Naive thymus-derived CD4-positive, alpha-beta T cell (primary cell): ENCODE measurements around the gene GABRG3. TPM values are rescaled to one million over a fixed set of nuclear protein-coding genes. Genes with fewer than 3 reads are reported as not detected.

Experiments
- ATAC-seq: fragments of 150-1000 bp; cut with Tn5 transposase; 2 replicates; pipeline ENCODE4 v1.10.0; 2021; ENCODE audit warnings: mild to moderate bottlenecking, moderate library complexity
- CTCF ChIA-PET: fragments of 350-600 bp; sonication (Branson Sonifier 250); formaldehyde crosslinking; loops from one replicate; lab custom pipeline; 2021; ENCODE audit warnings: antibody characterized with exemption; lab: Charles Lee
- POLR2A ChIA-PET: fragments of 350-600 bp; sonication (Branson Sonifier 250); formaldehyde crosslinking; loops from one replicate; lab custom pipeline; 2021; ENCODE audit warnings: antibody characterized with exemption, inconsistent platforms; lab: Charles Lee
- DNase-seq, 9 donors: peaks; one replicate each; pipeline versions ENCODE4 v3.0.0 to v3.0.0-alpha.2; 2020 to 2022; ENCODE audit warnings: mixed read lengths in 1 of 9
- H3K27ac ChIP-seq: one replicate; pipeline ENCODE4 v1.7.0; 2013; ENCODE audit warnings: mild to moderate bottlenecking, low read depth, low read length, moderate library complexity
- H3K27me3 ChIP-seq, 2 donors: one replicate each; pipeline ENCODE4 v1.7.0; 2013; ENCODE audit warnings: low read length in 2 of 2, mild to moderate bottlenecking in 2 of 2, moderate library complexity in 2 of 2; ENCODE audit not compliant: control insufficient read depth in 2 of 2, insufficient read depth in 2 of 2
- H3K36me3 ChIP-seq, 3 experiments: 1 replicate in 2 of 3; 2 replicates in 1 of 3; pipeline ENCODE4 v1.7.0; 2013; ENCODE audit warnings: low read length in 3 of 3, mild to moderate bottlenecking in 3 of 3, moderate library complexity in 1 of 3; ENCODE audit not compliant: insufficient read depth in 3 of 3, control insufficient read depth in 2 of 3
- H3K4me1 ChIP-seq, 2 donors: one replicate each; pipeline ENCODE4 v1.7.0; 2013; ENCODE audit warnings: low read length in 2 of 2, mild to moderate bottlenecking in 2 of 2, moderate library complexity in 1 of 2; ENCODE audit not compliant: control insufficient read depth in 2 of 2, insufficient read depth in 2 of 2
- H3K4me3 ChIP-seq: 2 replicates; pipeline ENCODE4 v1.7.0; 2013; ENCODE audit warnings: mild to moderate bottlenecking, low read length
- H3K9me3 ChIP-seq, 3 experiments: 1 replicate in 2 of 3; 2 replicates in 1 of 3; pipeline ENCODE4 v1.7.0; 2013; ENCODE audit warnings: low read length in 3 of 3; ENCODE audit not compliant: control insufficient read depth in 2 of 3
- H3K27ac Mint-ChIP-seq, 9 donors: one replicate each; pipeline ENCODE4 v1.8.0; 2020 to 2022; ENCODE audit warnings: mixed read lengths in 9 of 9, mild to moderate bottlenecking in 8 of 9, moderate library complexity in 5 of 9, inconsistent platforms in 2 of 9
- H3K27me3 Mint-ChIP-seq, 5 donors: one replicate each; pipeline ENCODE4 v1.8.0; 2021 to 2022; ENCODE audit warnings: mixed read lengths in 5 of 5, mild to moderate bottlenecking in 1 of 5
- H3K36me3 Mint-ChIP-seq, 5 donors: one replicate each; pipeline ENCODE4 v1.8.0; 2020 to 2022; ENCODE audit warnings: mixed read lengths in 5 of 5, mild to moderate bottlenecking in 3 of 5, inconsistent platforms in 1 of 5
- H3K4me1 Mint-ChIP-seq, 7 donors: one replicate each; pipeline ENCODE4 v1.8.0; 2020 to 2022; ENCODE audit warnings: mixed read lengths in 7 of 7, mild to moderate bottlenecking in 3 of 7, inconsistent platforms in 1 of 7
- H3K4me3 Mint-ChIP-seq, 10 donors: one replicate each; pipeline ENCODE4 v1.8.0; 2020 to 2022; ENCODE audit warnings: mild to moderate bottlenecking in 10 of 10, mixed read lengths in 10 of 10, moderate library complexity in 6 of 10, inconsistent platforms in 2 of 10
- H3K9me3 Mint-ChIP-seq, 11 donors: one replicate each; pipeline ENCODE4 v1.8.0; 2020 to 2022; ENCODE audit warnings: mixed read lengths in 11 of 11, mild to moderate bottlenecking in 4 of 11, inconsistent platforms in 1 of 11, moderate library complexity in 1 of 11
- intact Hi-C, 2 donors: fragments of 100-400 bp; cut with micrococcal nuclease; formaldehyde crosslinking; loops; one replicate each; pipeline ENCODE4 v1.15.1; 2023
- polyA plus RNA-seq, 2 donors: library from polyadenylated mRNA; unstranded; fragments of 300-500 nt; fragmentation: Illumina TruSeq; gene quantifications; one replicate each; pipeline ENCODE4 v1.2.3, GENCODE V29; 2021
- total RNA-seq, 6 experiments: library from RNA in 5 of 6; stranded (reverse) in 5 of 6; gene quantifications; 1 replicate in 5 of 6; 2 replicates in 1 of 6; pipeline ENCODE4 v1.2.3 and lab custom pipeline; 2021 to 2026

The GABRG3 gene
- total and polyA plus RNA-seq, 7 experiments from 2014 or later = not detected

DNA sequence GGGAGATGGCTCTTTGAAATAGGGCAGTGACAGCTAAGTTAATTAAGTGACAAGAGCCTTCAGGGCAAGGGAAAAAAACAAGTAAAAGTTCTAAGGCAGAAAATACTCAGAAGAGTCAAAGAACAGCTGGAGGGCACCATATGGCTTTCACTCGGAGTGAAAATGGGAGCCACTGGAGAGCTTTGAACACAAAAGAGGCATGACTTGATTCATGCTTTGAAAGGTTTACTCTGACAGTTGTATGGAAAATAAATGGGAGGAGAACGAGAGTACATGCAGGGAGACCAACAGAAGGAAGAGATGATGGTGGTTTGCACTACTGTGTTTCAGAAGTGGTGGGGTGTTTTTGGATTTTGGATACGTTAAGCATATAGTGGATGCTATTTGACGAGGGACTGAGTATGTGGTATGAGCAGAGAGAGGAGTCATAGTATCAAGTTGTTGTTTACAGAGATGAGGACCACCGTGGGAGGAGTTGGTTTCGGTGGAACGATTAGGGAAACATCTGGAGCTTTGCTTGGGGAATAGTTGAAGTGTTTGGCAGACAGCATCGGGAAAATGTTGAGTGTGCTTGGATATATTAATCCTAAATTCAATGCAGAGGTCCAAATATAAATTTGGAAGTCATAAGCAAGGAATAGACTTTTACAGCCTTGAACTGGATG is 411.5 kb downstream of the GABRG3 start:
- no peak overlapping the region for H3K27ac ChIP-seq
- DNase-seq (no peak), ATAC-seq (no peak)
- no peak overlapping the region for H3K27ac Mint-ChIP-seq
- intact Hi-C loops = no loop called here
- no peaks in the 10 kb centered on the region for H3K27me3 ChIP-seq
- H3K4me1 Mint-ChIP-seq = no peaks in the 10 kb centered on the region
- no peaks in the 10 kb centered on the region for H3K27me3 Mint-ChIP-seq
- peaks cover 5 to 36% (median 12%) of the 10 kb centered on the region in 11 donors for H3K9me3 Mint-ChIP-seq
- ChIA-PET CTCF (no interaction called here), POLR2A (no interaction called here)
- H3K4me3 ChIP-seq = no peak overlapping the region
- no peaks in the 10 kb centered on the region for H3K9me3 ChIP-seq
- H3K4me3 Mint-ChIP-seq = no peak overlapping the region
- H3K4me1 ChIP-seq = no peaks in the 10 kb centered on the region
- H3K36me3 ChIP-seq = no peaks in the 10 kb centered on the region
- no peaks in the 10 kb centered on the region for H3K36me3 Mint-ChIP-seq

DNA sequence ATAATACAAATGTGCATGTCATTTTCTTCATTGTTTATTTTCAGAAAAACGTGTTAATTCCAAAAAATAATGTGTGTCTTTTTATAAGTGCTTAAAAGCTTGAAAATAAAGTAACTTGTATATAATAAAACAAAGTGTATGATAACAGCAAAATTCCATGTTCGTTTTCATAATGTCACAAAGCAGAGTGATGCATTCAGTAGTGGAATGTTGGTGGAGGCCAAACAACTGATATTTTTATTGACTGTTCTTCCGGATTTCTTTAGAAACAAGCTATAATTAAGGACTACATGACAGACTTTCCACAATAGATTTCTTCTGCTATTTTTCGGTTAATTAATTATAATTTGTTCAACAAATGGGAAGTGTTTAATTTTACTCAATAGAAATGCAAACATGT is 412.7 kb downstream of the GABRG3 start:
- Mint-ChIP-seq H3K9me3 (peaks cover 4 to 36% (median 15%) of the 10 kb centered on the region in 11 donors), H3K36me3 (no peaks in the 10 kb centered on the region), H3K4me3 (no peak overlapping the region), H3K27me3 (no peaks in the 10 kb centered on the region), H3K27ac (no peak overlapping the region), H3K4me1 (no peaks in the 10 kb centered on the region)
- Histone ChIP-seq H3K27ac (no peak overlapping the region), H3K4me3 (no peak overlapping the region), H3K4me1 (no peaks in the 10 kb centered on the region), H3K36me3 (no peaks in the 10 kb centered on the region), H3K27me3 (no peaks in the 10 kb centered on the region), H3K9me3 (no peaks in the 10 kb centered on the region)
- ATAC-seq = no peak
- DNase-seq = no peak
- intact Hi-C loops = no loop called here
- CTCF ChIA-PET = no interaction called here
- POLR2A ChIA-PET = no interaction called here

DNA sequence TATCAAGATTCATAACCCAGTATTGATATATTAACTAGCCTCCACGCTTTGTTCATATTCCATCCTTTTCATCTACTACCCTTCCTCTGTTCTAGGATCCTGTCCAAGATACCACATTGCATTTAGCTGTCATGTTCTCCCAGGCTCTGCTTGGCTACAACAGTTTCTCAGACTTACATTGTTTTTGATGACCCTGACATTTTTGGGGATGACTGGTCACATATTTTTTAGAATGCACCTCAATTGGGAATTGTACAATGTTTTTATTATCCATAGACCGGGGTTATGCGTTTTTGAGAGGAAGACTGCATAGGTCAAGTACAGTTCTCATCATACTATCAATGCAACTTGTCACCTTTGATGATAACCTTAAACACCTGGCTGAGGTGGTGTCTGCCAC is 421.2 kb downstream of the GABRG3 start:
- H3K27ac Mint-ChIP-seq = no peak overlapping the region
- no peak overlapping the region for H3K4me3 Mint-ChIP-seq
- H3K4me3 ChIP-seq = no peak overlapping the region
- H3K9me3 Mint-ChIP-seq = peaks cover 0 to 28% (median 8%) of the 10 kb centered on the region in 11 donors
- no peaks in the 10 kb centered on the region for H3K27me3 Mint-ChIP-seq
- H3K27me3 ChIP-seq = no peaks in the 10 kb centered on the region
- POLR2A ChIA-PET = no interaction called here
- no peaks in the 10 kb centered on the region for H3K36me3 Mint-ChIP-seq
- peaks cover 0 to 2% (median 0%) of the 10 kb centered on the region in 7 donors for H3K4me1 Mint-ChIP-seq
- H3K36me3 ChIP-seq = no peaks in the 10 kb centered on the region
- no peaks in the 10 kb centered on the region for H3K9me3 ChIP-seq
- H3K27ac ChIP-seq = no peak overlapping the region
- no peak for ATAC-seq
- no peaks in the 10 kb centered on the region for H3K4me1 ChIP-seq
- no peak for DNase-seq
- CTCF ChIA-PET = no interaction called here
- intact Hi-C loops = no loop called here

DNA sequence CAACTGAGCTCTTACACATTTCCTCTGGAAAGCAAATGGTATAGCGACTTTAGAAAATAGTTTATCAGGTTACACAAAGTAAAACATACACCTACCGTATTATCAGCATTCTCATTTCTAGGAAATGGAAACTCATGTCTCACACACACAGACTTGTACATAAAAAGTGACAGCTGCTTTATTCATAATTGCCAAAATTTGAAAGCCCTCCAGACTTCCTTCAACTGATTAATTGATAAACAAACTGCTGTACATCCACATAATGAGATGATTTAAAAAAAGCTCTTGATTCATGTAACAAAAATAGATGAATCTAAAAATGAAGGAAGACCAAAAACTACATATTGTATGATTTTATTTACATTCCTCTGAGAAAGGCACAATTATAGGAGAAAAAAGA is 425.5 kb downstream of the GABRG3 start:
- POLR2A ChIA-PET = no interaction called here
- no peak overlapping the region for H3K4me3 Mint-ChIP-seq
- CTCF ChIA-PET = no interaction called here
- Histone ChIP-seq H3K36me3 (no peaks in the 10 kb centered on the region), H3K4me3 (no peak overlapping the region), H3K9me3 (no peaks in the 10 kb centered on the region), H3K27ac (no peak overlapping the region), H3K4me1 (no peaks in the 10 kb centered on the region), H3K27me3 (no peaks in the 10 kb centered on the region)
- H3K9me3 Mint-ChIP-seq = peaks cover 0 to 17% (median 7%) of the 10 kb centered on the region in 11 donors
- no peak overlapping the region for H3K27ac Mint-ChIP-seq
- H3K4me1 Mint-ChIP-seq = no peaks in the 10 kb centered on the region
- peaks cover 0 to 3% (median 0%) of the 10 kb centered on the region in 5 donors for H3K27me3 Mint-ChIP-seq
- ATAC-seq = no peak
- intact Hi-C loops = no loop called here
- peaks cover 0 to 2% (median 0%) of the 10 kb centered on the region in 5 donors for H3K36me3 Mint-ChIP-seq
- no peak for DNase-seq

DNA sequence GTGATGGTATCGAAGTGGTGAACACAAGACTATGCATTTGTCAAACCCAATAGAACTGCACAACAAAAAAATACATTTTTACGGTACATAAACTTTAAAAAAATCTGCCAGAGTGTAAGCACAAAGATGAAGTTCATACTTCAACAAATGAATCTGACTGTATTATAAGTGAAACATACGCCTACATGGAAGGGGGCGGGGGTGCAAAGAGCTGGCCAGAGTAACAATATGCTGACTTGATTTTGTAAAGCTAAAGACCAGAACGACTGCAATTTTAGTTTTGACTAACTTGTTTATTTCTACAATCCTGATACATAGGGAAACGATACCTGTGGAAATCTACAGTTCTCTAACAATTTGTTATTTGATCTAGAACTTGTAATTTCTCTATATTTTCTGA is 426.0 kb downstream of the GABRG3 start:
- POLR2A ChIA-PET = no interaction called here
- intact Hi-C loops = no loop called here
- DNase-seq = no peak
- no peak overlapping the region for H3K27ac Mint-ChIP-seq
- no peak overlapping the region for H3K27ac ChIP-seq
- ATAC-seq = no peak
- H3K4me1 ChIP-seq = no peaks in the 10 kb centered on the region
- H3K4me3 Mint-ChIP-seq = no peak overlapping the region
- CTCF ChIA-PET = no interaction called here
- H3K4me3 ChIP-seq = no peak overlapping the region
- peaks cover 0 to 19% (median 7%) of the 10 kb centered on the region in 11 donors for H3K9me3 Mint-ChIP-seq
- H3K27me3 Mint-ChIP-seq = peaks cover 0 to 6% (median 0%) of the 10 kb centered on the region in 5 donors
- H3K36me3 ChIP-seq = no peaks in the 10 kb centered on the region
- no peaks in the 10 kb centered on the region for H3K27me3 ChIP-seq
- H3K4me1 Mint-ChIP-seq = no peaks in the 10 kb centered on the region
- H3K36me3 Mint-ChIP-seq = peaks cover 0 to 4% (median 0%) of the 10 kb centered on the region in 5 donors
- H3K9me3 ChIP-seq = no peaks in the 10 kb centered on the region

DNA sequence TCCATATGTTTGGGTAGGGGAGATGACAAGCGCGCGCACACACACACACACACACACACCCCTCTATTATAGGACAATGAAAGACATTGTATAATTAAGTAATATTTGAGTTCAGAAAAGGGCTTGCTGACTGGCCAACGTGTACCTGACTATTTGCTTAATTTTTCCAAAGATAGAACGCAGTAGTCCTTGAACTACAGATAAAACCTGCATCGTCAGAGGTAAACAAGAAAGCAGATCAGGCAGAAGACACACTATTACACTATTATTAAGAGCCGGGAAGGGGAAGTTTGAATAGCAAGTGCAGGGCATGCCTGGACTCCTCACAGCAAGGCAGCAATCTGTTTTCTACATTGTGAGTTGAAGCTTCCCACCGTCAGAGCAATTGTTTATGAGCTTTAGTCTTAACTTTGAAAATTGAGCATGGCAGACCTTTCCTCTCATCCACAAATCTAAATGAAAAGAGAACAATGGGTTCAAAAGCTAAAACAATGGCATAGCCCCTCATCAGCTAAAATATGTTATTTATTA is 427.7 kb downstream of the GABRG3 start:
- Histone ChIP-seq H3K27ac (no peak overlapping the region), H3K4me1 (no peaks in the 10 kb centered on the region), H3K27me3 (no peaks in the 10 kb centered on the region), H3K36me3 (no peaks in the 10 kb centered on the region), H3K4me3 (no peak overlapping the region), H3K9me3 (no peaks in the 10 kb centered on the region)
- Mint-ChIP-seq H3K4me3 (no peak overlapping the region), H3K27me3 (peaks cover 0 to 6% (median 0%) of the 10 kb centered on the region in 5 donors), H3K36me3 (peaks cover 0 to 4% (median 0%) of the 10 kb centered on the region in 5 donors), H3K4me1 (no peaks in the 10 kb centered on the region), H3K9me3 (peaks cover 4 to 25% (median 9%) of the 10 kb centered on the region in 11 donors), H3K27ac (no peak overlapping the region)
- DNase-seq (no peak), ATAC-seq (no peak)
- CTCF ChIA-PET = no interaction called here
- intact Hi-C loops = no loop called here
- POLR2A ChIA-PET = no interaction called here

DNA sequence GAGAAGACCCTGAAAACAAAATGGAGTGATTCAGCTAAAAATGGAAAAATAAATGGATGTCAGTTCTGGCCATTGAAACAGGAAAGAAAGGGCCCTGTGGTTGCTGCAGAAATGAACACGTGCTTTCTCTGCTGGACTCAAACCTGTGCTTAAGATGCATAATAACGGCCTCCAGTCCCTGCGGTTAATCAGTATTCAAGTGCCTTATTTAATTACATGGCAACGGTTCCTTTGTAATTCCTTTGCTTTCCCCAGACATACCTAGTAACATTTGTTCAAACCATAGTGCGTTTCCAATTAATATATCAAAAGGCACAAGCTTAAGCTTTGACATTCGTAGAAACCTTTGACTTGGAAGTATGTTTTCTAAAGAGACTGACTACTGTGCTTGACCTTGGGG is 428.3 kb downstream of the GABRG3 start:
- CTCF ChIA-PET = no interaction called here
- Histone ChIP-seq H3K27me3 (no peaks in the 10 kb centered on the region), H3K4me1 (no peaks in the 10 kb centered on the region), H3K4me3 (no peak overlapping the region), H3K27ac (no peak overlapping the region), H3K9me3 (no peaks in the 10 kb centered on the region), H3K36me3 (no peaks in the 10 kb centered on the region)
- Mint-ChIP-seq H3K4me3 (no peak overlapping the region), H3K9me3 (peaks cover 4 to 25% (median 9%) of the 10 kb centered on the region in 11 donors), H3K36me3 (peaks cover 0 to 4% (median 0%) of the 10 kb centered on the region in 5 donors), H3K27me3 (peaks cover 0 to 6% (median 0%) of the 10 kb centered on the region in 5 donors), H3K27ac (no peak overlapping the region), H3K4me1 (no peaks in the 10 kb centered on the region)
- intact Hi-C loops = no loop called here
- ATAC-seq (no peak), DNase-seq (no peak)
- POLR2A ChIA-PET = no interaction called here
